Activated CD8-positive, alpha-beta memory T cell treated with anti-CD3 and anti-CD28 coated beads, Interleukin-2, amount 10 ng/mL, durations not matched to agents 7 days and 5 days (primary cell): Measurements from ENCODE around the gene TFF1. TPM values are rescaled to one million over a fixed set of nuclear protein-coding genes. Genes with fewer than 3 reads are reported as not detected.

Experiments used
- ATAC-seq: fragments of 150-1000 bp; cut with Tn5 transposase; one replicate; pipeline ENCODE4 v1.10.0; 2021; ENCODE audit warnings: moderate library complexity
- CTCF ChIA-PET: fragments of 350-600 bp; sonication (Branson Sonifier 250); formaldehyde crosslinking; loops from one replicate; lab custom pipeline; 2021; ENCODE audit warnings: antibody characterized with exemption; lab: Charles Lee
- DNase-seq: peaks from one replicate; pipeline ENCODE4 v3.0.0-alpha.2; 2020
- H3K27ac Mint-ChIP-seq: one replicate; pipeline ENCODE4 v1.8.0; 2021; ENCODE audit warnings: mild to moderate bottlenecking, mixed read lengths
- H3K27me3 Mint-ChIP-seq: one replicate; pipeline ENCODE4 v1.8.0; 2021; ENCODE audit warnings: mixed read lengths
- H3K36me3 Mint-ChIP-seq: one replicate; pipeline ENCODE4 v1.8.0; 2021; ENCODE audit warnings: mild to moderate bottlenecking, mixed read lengths
- H3K4me1 Mint-ChIP-seq: one replicate; pipeline ENCODE4 v1.8.0; 2021; ENCODE audit warnings: mixed read lengths
- H3K4me3 Mint-ChIP-seq: one replicate; pipeline ENCODE4 v1.8.0; 2021; ENCODE audit warnings: mild to moderate bottlenecking, moderate library complexity, mixed read lengths
- H3K9me3 Mint-ChIP-seq: one replicate; pipeline ENCODE4 v1.8.0; 2022; ENCODE audit warnings: low read depth, mixed read lengths
- total RNA-seq, 2 experiments: library from RNA; stranded (reverse); gene quantifications; one replicate each; pipeline ENCODE4 v1.2.3, GENCODE V29; 2021

The TFF1 gene
- total RNA-seq, 2 experiments from 2014 or later = not detected

DNA sequence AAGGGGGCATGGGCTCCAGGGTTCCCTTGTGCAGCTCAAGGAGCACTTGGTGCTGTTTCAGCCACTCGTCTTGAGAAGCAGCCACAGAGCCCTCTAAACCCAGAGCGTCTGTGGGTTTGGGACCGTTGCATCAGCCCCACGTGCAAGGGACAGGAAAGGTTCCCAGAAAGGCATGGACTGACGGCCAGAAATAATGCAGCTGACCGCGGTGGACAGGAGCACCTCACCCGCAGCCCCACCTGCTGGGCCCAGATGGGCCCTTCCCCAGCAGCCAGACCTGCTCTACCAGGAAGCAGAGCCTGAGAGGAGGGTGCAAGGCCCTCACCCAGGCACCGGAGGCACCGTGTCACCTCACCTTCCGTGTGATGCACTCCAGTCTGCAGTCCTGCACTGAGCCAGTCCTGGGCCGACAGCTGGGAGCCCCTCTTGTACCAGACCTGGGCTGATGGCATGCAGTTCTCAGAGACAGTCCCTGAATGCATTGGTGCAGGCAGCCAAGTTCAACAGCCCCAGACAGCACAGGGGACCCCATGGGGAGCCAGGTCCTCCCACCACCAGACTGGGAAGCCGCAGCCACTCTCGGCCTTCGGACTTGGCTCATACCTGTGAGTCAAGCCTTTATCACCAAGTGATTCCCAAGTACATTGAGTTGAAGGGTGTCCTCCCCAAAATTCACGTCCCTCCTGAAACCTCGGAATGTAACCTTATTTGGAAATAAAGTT lies 46.3 kb downstream of the TFF1 start:
- ATAC-seq = peak; percentile 27
- Mint-ChIP-seq H3K27me3 (peaks cover 22% of the 10 kb centered on the region), H3K27ac (no peak overlapping the region), H3K4me1 (peaks cover 14% of the 10 kb centered on the region), H3K4me3 (no peak overlapping the region), H3K9me3 (no peaks in the 10 kb centered on the region), H3K36me3 (no peaks in the 10 kb centered on the region)
- peak; percentile 40 for DNase-seq
- CTCF ChIA-PET = interaction anchor here (0.5 to 3.4 kb wide), 5 partner anchors 10 to 208 kb away, joined by 3 to 21 read pairs (median 3); no protein-coding TSS in a partner anchor

DNA sequence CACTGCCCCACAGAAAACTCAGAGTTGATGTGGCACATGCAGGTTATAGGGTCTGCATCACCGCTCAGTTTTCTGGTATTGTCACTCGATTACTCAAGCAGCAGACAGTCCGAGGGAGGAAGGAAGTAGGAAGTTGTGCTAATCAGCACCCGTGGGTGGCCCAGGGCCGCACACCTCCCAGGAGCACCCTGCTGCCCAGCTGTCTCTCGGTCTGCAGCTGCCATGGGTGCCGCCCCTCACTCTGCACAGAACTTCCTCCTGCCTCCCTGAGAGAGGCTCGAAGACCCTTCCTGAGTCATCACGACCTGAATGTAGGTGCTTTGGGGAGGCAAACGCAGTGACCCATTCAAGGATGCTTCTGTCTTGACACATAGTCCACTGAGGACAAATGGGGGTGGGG lies 47.0 kb downstream of the TFF1 start:
- peaks cover 18% of the 10 kb centered on the region for H3K27me3 Mint-ChIP-seq
- H3K27ac Mint-ChIP-seq = peak overlapping the region; percentile 48
- H3K4me3 Mint-ChIP-seq = no peak overlapping the region
- DNase-seq = no peak
- CTCF ChIA-PET = interaction anchor here (1.2 to 3.4 kb wide), 3 partner anchors 9 to 62 kb away, joined by 3 to 21 read pairs (median 5); no protein-coding TSS in a partner anchor
- no peaks in the 10 kb centered on the region for H3K9me3 Mint-ChIP-seq
- ATAC-seq = peak; percentile 68
- H3K4me1 Mint-ChIP-seq = peaks cover 14% of the 10 kb centered on the region
- no peaks in the 10 kb centered on the region for H3K36me3 Mint-ChIP-seq

DNA sequence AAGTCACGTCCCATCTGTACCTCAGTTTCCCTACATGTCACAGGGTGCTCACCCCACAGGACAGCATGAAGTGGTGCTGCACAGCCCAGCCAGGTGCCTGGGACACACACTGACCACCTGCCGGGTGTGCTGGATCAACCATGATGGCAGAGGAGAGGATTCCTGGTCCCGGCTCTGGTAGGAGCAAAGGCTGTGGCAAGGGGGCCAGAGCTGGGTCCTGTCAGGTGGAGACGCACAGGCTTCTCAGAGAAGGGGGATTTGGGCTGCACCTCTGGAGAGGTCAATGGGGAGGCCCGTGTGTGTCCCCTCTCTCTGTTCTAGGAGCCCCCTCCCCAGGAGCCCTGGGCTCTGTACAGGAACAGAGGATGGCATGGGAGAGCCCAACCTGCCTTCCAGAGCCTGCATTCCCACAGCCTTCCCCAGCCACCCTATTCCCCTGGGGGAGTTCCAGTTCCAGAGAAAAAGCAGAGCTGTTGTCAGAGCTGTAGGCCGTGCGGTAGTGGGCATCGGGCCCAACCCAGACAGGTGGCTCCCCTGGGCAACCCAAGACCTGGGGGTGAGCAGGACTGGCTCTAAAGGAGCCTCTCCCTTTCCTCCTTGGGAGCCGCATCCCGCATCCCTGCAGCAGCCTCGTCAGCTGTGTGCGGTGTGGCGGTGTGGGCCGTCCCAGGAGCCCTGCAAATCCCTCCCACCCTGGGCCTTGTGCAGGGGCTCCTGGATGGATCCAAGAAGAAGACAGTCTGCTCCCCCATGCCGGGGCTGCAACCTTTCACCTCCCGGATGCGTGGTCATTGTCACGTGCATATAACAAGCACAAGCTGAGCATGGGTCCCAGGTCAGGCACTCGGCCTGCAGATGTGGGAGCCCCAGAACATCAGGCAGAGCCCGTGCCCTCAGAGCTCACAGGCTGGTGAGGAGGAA lies 48.2 kb downstream of the TFF1 start:
- peaks cover 20% of the 10 kb centered on the region for H3K4me1 Mint-ChIP-seq
- no peaks in the 10 kb centered on the region for H3K9me3 Mint-ChIP-seq
- CTCF ChIA-PET = interaction anchor here (0.5 to 3.4 kb wide), 3 partner anchors 8 to 43 kb away, joined by 3 to 21 read pairs (median 3); no protein-coding TSS in a partner anchor
- DNase-seq (peak; percentile 36), ATAC-seq (no peak)
- peaks cover 7% of the 10 kb centered on the region for H3K27me3 Mint-ChIP-seq
- H3K4me3 Mint-ChIP-seq = no peak overlapping the region
- no peaks in the 10 kb centered on the region for H3K36me3 Mint-ChIP-seq
- no peak overlapping the region for H3K27ac Mint-ChIP-seq

DNA sequence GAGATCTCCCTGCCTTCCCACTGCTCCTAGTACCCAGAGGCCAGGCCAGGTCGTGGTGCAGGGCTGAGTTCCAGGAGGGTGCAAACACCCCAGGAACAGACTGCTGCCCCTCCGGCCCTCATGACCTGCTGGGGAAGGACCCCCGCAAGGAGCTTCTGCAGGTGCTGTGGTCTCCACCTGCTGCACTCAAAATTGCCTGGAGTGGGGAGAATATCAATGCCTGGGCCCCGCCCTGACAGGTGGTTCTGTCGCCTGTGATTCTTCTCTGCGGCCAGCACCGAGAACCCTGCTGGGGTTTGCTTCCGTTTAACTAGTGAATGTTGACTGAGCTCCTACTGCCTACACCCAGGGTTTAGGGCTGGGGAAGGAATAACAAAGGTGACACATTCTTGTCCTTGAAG lies 49.0 kb downstream of the TFF1 start:
- Mint-ChIP-seq H3K27ac (no peak overlapping the region), H3K36me3 (no peaks in the 10 kb centered on the region), H3K9me3 (no peaks in the 10 kb centered on the region), H3K4me3 (no peak overlapping the region), H3K27me3 (peaks cover 3% of the 10 kb centered on the region), H3K4me1 (peaks cover 20% of the 10 kb centered on the region)
- CTCF ChIA-PET = no interaction called here
- no peak for ATAC-seq
- DNase-seq = peak; percentile 14

DNA sequence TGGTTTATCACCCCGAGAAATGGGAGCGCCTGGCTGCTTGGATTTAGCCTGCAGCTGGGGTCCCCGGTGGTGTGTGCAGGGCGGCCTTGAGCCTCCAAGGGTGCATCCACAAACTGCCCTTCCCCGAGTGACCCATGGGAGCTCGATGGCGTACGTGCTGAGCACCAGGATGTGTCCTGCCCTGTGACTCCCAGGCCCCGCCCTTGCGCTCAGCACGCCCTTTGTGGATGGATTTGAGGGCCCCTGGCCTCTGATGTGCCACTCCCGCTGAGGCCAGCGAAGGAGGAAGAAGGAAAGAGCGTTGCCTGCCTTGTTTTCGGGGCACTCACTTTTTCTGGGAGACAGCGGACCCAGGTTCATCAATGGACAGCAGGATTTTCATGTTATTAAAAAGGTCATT lies 49.4 kb downstream of the TFF1 start:
- peaks cover 20% of the 10 kb centered on the region for H3K4me1 Mint-ChIP-seq
- no peaks in the 10 kb centered on the region for H3K27me3 Mint-ChIP-seq
- CTCF ChIA-PET = no interaction called here
- H3K9me3 Mint-ChIP-seq = no peaks in the 10 kb centered on the region
- H3K27ac Mint-ChIP-seq = no peak overlapping the region
- ATAC-seq (no peak), DNase-seq (peak; percentile 31)
- H3K4me3 Mint-ChIP-seq = no peak overlapping the region
- H3K36me3 Mint-ChIP-seq = no peaks in the 10 kb centered on the region

DNA sequence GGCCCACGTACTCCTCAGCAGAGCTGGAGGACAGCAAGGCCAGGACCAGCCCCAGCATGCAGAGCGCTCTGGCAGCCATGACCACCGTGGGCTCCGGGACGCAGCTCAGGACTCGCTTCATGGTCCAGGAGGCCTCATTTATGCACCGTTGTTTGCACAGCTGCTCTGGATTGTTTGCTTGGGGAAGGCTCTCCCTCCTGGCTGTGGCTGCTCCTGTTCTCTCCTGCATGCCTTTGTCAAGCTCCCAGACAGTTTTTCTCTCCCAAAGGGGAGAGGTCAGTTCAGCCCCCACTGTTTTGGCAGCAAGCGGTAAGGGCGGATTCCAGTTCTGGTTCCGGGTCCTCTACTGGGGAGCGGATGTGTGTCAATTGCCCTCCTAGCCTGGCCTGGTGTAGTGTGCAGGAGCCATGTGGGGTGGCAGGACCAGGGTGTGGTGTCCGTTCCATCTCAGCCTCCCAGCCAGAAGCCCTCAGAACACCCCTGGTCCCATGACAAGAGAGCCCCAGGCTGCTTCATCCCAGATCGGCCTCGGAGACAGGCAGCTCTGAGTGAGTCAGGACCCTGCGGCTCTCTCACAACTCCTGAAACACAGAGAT lies 50.9 kb downstream of the TFF1 start, which contains the start of gene TFF3:
Gene TFF3 (minus strand): TSS at position 114 of the 596 bp plus-strand sequence. CDS start 35 bp downstream, at position 79.
- DNase-seq (peak; percentile 32), ATAC-seq (no peak)
- no peaks in the 10 kb centered on the region for H3K9me3 Mint-ChIP-seq
- no peak within 1 kb of the TSS for H3K27ac Mint-ChIP-seq
- H3K4me1 Mint-ChIP-seq = peaks cover 20% of the 10 kb centered on the region
- H3K27me3 Mint-ChIP-seq = no peaks in the 10 kb centered on the region
- CTCF ChIA-PET = no interaction called here
- H3K4me3 Mint-ChIP-seq = no peak within 1 kb of the TSS
- H3K36me3 Mint-ChIP-seq = no peaks in the 10 kb centered on the region

DNA sequence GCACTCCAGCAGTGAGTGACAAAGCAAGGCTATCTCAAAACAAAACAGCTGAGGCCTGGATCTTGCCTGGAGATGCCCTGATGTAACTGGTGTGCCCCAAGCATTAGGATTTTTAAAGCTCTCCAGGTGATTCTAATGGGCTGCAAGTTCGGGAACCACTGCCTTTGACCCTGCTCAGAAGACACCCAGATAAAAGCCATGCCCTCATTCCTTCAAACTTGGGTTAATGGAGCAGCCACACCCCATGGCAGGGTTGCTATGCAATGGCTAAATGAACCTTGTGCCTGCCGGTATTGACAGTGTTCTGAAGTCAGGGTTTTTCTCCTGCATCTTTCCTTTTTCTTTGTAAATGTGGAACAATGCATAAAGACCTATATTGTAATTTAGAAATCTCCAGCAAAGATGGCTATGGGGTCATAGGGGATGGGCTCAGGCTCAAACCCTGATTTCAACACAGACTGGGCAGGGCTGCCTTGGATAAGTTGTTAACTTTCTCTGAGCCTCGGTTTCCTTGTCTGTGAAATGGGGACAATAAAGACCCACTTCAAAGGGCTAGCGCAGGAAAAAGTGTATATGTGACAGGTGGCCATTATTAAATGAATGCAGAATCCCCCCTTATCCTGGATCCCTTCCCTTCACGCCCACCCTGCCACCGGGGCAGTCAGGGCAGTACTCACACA lies 51.6 kb downstream of the TFF1 start:
- no peak for ATAC-seq
- no peaks in the 10 kb centered on the region for H3K27me3 Mint-ChIP-seq
- H3K4me3 Mint-ChIP-seq = no peak overlapping the region
- no peaks in the 10 kb centered on the region for H3K36me3 Mint-ChIP-seq
- H3K4me1 Mint-ChIP-seq = peaks cover 18% of the 10 kb centered on the region
- no peaks in the 10 kb centered on the region for H3K9me3 Mint-ChIP-seq
- H3K27ac Mint-ChIP-seq = no peak overlapping the region
- CTCF ChIA-PET = no interaction called here
- peak; percentile 16 for DNase-seq

DNA sequence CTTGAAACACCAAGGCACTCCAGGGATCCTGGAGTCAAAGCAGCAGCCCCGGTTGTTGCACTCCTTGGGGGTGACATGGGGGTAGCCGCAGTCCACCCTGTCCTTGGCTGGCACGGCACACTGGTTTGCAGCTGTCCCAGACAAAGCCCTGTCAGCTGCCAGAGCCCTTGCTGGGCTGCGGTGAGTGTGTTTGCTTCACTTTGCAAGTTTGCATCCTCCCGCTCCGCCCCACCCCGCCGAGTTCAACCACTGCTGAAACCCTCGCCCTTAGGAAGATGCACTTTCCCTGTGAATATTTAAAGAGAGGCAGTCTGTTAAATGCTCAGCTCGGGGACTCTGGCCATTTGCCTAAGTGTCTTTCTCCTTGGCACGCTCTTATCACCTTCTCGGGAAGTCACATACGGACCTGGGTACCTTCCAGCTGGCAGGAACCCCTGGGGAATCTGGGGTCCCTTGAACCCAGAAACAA lies 52.8 kb downstream of the TFF1 start:
- H3K27ac Mint-ChIP-seq = peak overlapping the region; percentile 39
- no peak for ATAC-seq
- H3K9me3 Mint-ChIP-seq = no peaks in the 10 kb centered on the region
- peak; percentile 49 for DNase-seq
- H3K4me1 Mint-ChIP-seq = peaks cover 13% of the 10 kb centered on the region
- H3K4me3 Mint-ChIP-seq = no peak overlapping the region
- CTCF ChIA-PET = interaction anchor here (0.7 kb wide), 1 partner anchor 137 kb away, joined by 3 read pairs; no protein-coding TSS in a partner anchor
- no peaks in the 10 kb centered on the region for H3K27me3 Mint-ChIP-seq
- no peaks in the 10 kb centered on the region for H3K36me3 Mint-ChIP-seq

DNA sequence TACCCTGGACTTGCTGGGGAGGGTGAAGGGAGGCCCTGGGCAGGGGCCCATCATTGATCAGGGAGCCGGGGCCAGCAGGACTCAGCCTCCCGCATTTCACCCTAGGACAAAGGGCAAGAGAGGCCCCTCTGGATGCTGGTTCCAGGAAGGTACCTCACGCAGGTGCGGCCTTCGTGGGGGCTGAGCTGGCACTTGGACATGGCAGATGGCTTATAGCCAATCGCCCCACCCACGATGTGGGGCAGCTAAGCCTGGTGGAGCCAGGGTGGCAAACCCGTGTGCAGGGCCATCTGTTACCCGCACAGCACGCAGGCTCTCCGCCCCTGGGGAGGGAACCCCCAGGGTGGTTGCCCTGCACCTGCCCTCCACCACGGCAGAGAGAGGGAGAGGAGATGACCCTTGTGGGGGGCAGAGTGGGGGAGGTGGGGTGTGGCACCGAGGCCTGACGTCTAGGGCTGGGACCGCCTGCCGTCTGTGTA lies 53.7 kb downstream of the TFF1 start:
- no peak overlapping the region for H3K4me3 Mint-ChIP-seq
- ATAC-seq (no peak), DNase-seq (peak; percentile 29)
- no peaks in the 10 kb centered on the region for H3K36me3 Mint-ChIP-seq
- no peaks in the 10 kb centered on the region for H3K27me3 Mint-ChIP-seq
- H3K9me3 Mint-ChIP-seq = no peaks in the 10 kb centered on the region
- peaks cover 12% of the 10 kb centered on the region for H3K4me1 Mint-ChIP-seq
- no peak overlapping the region for H3K27ac Mint-ChIP-seq
- CTCF ChIA-PET = no interaction called here

Other genes with a start within 250 kb of the TFF1 start
- 10 to 100 TPM in 1 of 2 experiments, 1 to 10 TPM in 1; 6.7 to 13.2 TPM for gene ABCG1, start 147.4 kb downstream of the TFF1 start, total RNA-seq
- not detected for gene TFF3, start 51.1 kb downstream of the TFF1 start, total RNA-seq
- not detected for gene TFF2, start 15.5 kb downstream of the TFF1 start, total RNA-seq
- 10 to 100 TPM; 22.3 to 27.4 TPM for gene TMPRSS3, start 29.5 kb upstream of the TFF1 start, total RNA-seq
- 10 to 100 TPM; 75.3 to 89.5 TPM for gene UBASH3A, start 37.4 kb upstream of the TFF1 start, total RNA-seq
- not detected for gene RSPH1, start 129.7 kb upstream of the TFF1 start, total RNA-seq
- gene SLC37A1, start 147.3 kb upstream of the TFF1 start, total RNA-seq = 10 to 100 TPM; 14.0 to 14.8 TPM